Trophoblast cell (in vitro differentiated cells and primary cell): ENCODE measurements around the gene NEK3.

Experiments used
- DNase-seq, 2 donors: peaks; one replicate each; pipeline ENCODE4 v3.0.0-alpha.2; 2016
- H2AFZ ChIP-seq: 2 replicates; pipeline ENCODE4 v1.6.1; 2013; ENCODE audit warnings: low read length, moderate library complexity, mild to moderate bottlenecking; ENCODE audit not compliant: insufficient read depth, poor library complexity
- H2AK5ac ChIP-seq: 2 replicates; pipeline ENCODE4 v1.6.1; 2013; ENCODE audit warnings: mild to moderate bottlenecking, low read length
- H2BK120ac ChIP-seq: 2 replicates; pipeline ENCODE4 v1.6.1; 2013; ENCODE audit warnings: low read length, mild to moderate bottlenecking, moderate library complexity; ENCODE audit not compliant: insufficient read depth, poor library complexity
- H2BK12ac ChIP-seq: 2 replicates; pipeline ENCODE4 v1.6.1; 2013; ENCODE audit warnings: mild to moderate bottlenecking, low read length, moderate library complexity
- H2BK5ac ChIP-seq: 2 replicates; pipeline ENCODE4 v1.6.1; 2013; ENCODE audit warnings: low read length, low read depth, moderate library complexity, mild to moderate bottlenecking; ENCODE audit not compliant: poor library complexity
- H3K14ac ChIP-seq: 2 replicates; pipeline ENCODE4 v1.6.1; 2013; ENCODE audit warnings: mild to moderate bottlenecking, low read length
- H3K18ac ChIP-seq: 2 replicates; pipeline ENCODE4 v1.6.1; 2013; ENCODE audit warnings: mild to moderate bottlenecking, low read length
- H3K23ac ChIP-seq: 2 replicates; pipeline ENCODE4 v1.6.1; 2013; ENCODE audit warnings: low read length
- H3K27ac ChIP-seq: 2 replicates; pipeline ENCODE4 v1.5.1; 2013; ENCODE audit warnings: low read depth, mild to moderate bottlenecking, inconsistent platforms, low read length, moderate library complexity
- H3K27me3 ChIP-seq: 2 replicates; pipeline ENCODE4 v1.6.1; 2013; ENCODE audit warnings: inconsistent platforms, mild to moderate bottlenecking, low read length, moderate library complexity; ENCODE audit not compliant: insufficient read depth
- H3K36me3 ChIP-seq, 2 experiments: 1 replicate in 1 of 2; 2 replicates in 1 of 2; pipeline ENCODE4 v1.6.1; 2013; ENCODE audit warnings: low read length in 2 of 2, mild to moderate bottlenecking in 2 of 2, moderate library complexity in 1 of 2; ENCODE audit not compliant: insufficient read depth in 2 of 2, control insufficient read depth in 1 of 2
- H3K4ac ChIP-seq: 2 replicates; pipeline ENCODE4 v1.6.1; 2013; ENCODE audit warnings: low read depth, mild to moderate bottlenecking, low read length, moderate library complexity
- H3K4me1 ChIP-seq, 2 experiments: 1 replicate in 1 of 2; 2 replicates in 1 of 2; pipeline ENCODE4 v1.6.1; 2013; ENCODE audit warnings: low read length in 2 of 2, mild to moderate bottlenecking in 2 of 2, moderate library complexity in 1 of 2; ENCODE audit not compliant: insufficient read depth in 2 of 2, control insufficient read depth in 1 of 2
- H3K4me2 ChIP-seq: 2 replicates; pipeline ENCODE4 v1.6.1; 2013; ENCODE audit warnings: inconsistent platforms, mild to moderate bottlenecking, low read length, moderate library complexity
- H3K4me3 ChIP-seq: 2 replicates; pipeline ENCODE4 v1.5.1; 2013; ENCODE audit warnings: mild to moderate bottlenecking, low read depth, low read length, inconsistent platforms
- H3K79me1 ChIP-seq: one replicate; pipeline ENCODE4 v1.6.1; 2013; ENCODE audit warnings: low read length
- H3K79me2 ChIP-seq: 2 replicates; pipeline ENCODE4 v1.6.1; 2013; ENCODE audit warnings: low read length, mild to moderate bottlenecking; ENCODE audit not compliant: control insufficient read depth, insufficient read depth, poor library complexity
- H3K9ac ChIP-seq: 2 replicates; pipeline ENCODE4 v1.6.1; 2013; ENCODE audit warnings: mild to moderate bottlenecking, low read length
- H3K9me3 ChIP-seq: 2 replicates; pipeline ENCODE4 v1.6.1; 2013; ENCODE audit warnings: low read depth, mild to moderate bottlenecking, control low read depth, inconsistent platforms, low read length; ENCODE audit not compliant: insufficient read depth
- H4K12ac ChIP-seq: 2 replicates; pipeline ENCODE4 v1.6.1; 2013; ENCODE audit warnings: low read depth, mild to moderate bottlenecking, low read length, moderate library complexity
- H4K8ac ChIP-seq: 2 replicates; pipeline ENCODE4 v1.6.1; 2013; ENCODE audit warnings: low read depth, mild to moderate bottlenecking, low read length, moderate library complexity
- H4K91ac ChIP-seq: one replicate; pipeline ENCODE4 v1.6.1; 2013; ENCODE audit warnings: low read depth, mild to moderate bottlenecking, low read length, moderate library complexity
- WGBS: extraction: QIAGEN DNeasy Blood & Tissue Kit; methylation state at CpG from one replicate; pipeline ENCODE4 v1.1.7; 2013; ENCODE audit warnings: missing lambda C conversion rate; ENCODE audit not compliant: insufficient read length, insufficient coverage; ENCODE audit errors: extremely low coverage; 5-methylcytosine and 5-hydroxymethylcytosine counted together

NEK3 gene

DNA sequence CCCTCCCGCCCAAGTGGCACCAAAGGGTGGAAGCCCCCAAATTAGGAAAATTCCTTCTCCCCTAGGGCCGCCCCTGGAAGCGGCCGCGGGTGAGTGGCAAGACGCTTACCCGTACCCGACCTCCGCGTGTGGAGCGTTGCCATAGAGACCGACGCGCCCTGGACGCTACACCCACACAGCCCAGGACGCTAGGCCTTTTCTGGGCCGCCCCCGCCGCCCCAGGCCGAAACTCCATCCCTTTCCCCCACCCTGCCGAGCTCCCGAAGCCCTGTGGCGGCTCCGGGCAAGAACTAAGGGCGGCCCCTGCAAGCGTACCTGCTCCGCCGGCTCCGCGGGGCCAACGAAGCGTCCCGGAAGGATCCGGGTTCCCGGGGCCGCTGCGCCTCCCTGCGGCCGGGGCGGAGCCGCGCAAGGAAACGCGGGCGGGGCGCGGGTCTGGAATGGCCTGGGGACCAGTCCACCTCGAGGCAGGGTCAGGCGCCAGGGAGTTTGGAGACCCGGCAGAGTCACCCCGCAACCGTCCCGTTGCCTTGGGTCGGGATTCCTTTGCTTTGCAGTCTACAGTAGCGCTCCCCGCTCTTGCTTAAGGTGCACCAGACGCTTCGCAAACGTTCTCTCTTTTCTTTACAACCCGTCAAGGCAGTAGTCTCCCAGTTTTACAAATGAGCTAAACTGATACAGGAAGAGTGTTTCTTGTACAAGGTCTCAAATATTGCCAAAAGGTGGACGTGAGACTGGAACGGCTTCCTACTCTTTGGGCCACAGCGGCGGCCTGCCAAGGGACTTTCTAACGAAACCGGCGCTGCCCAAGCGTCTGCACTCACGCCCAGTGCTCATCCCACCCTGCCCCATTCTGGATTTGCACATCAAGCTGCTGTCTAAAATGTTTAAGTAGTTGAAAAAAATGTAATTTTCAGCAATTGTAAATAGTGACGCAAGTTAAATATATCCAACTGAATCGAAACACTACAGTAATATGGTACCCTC is 30.4 kb downstream of the NEK3 start, which contains the start of gene NEK5:
Gene NEK5 (minus strand): TSS at position 360 of the 987 bp plus-strand sequence. CDS start 1,591 bp downstream, outside the sequence.
- H3K4me2 ChIP-seq, result peak within 1 kb of the TSS; percentile 97
- no peak within 1 kb of the TSS for H2AK5ac ChIP-seq
- H2BK120ac ChIP-seq, result no peak within 1 kb of the TSS
- H3K36me3 ChIP-seq, result peaks cover 4 to 12% of the 10 kb centered on the region in 2 experiments
- H4K8ac ChIP-seq, result peak within 1 kb of the TSS; percentile 82
- H3K23ac ChIP-seq, result no peak within 1 kb of the TSS
- H3K27me3 ChIP-seq, result no peaks in the 10 kb centered on the region
- peak within 1 kb of the TSS; percentile 78 for H3K4me3 ChIP-seq
- H3K4me1 ChIP-seq, result peaks cover 3 to 5% of the 10 kb centered on the region in 2 experiments
- H3K79me1 ChIP-seq, result no peaks in the 10 kb centered on the region
- no peak within 1 kb of the TSS for H3K18ac ChIP-seq
- no peak within 1 kb of the TSS for H3K27ac ChIP-seq
- WGBS, result no CpG with 5 or more reads among the region's 71 CpGs
- no peak within 1 kb of the TSS for H4K12ac ChIP-seq
- H2BK5ac ChIP-seq, result no peak within 1 kb of the TSS
- H2BK12ac ChIP-seq, result peak within 1 kb of the TSS; percentile 74
- no peaks in the 10 kb centered on the region for H3K79me2 ChIP-seq
- H3K4ac ChIP-seq, result no peak within 1 kb of the TSS
- peak within 1 kb of the TSS; percentile 72 for H3K14ac ChIP-seq
- no peak within 1 kb of the TSS for H3K9ac ChIP-seq
- no peak within 1 kb of the TSS for H4K91ac ChIP-seq
- H3K9me3 ChIP-seq, result no peaks in the 10 kb centered on the region
- peak; percentile 67 to 85 for DNase-seq
- peak within 1 kb of the TSS; percentile 69 for H2AFZ ChIP-seq

GRCh38 chr13:52127783-52128702 is 31.4 kb downstream of the NEK3 start:
- H3K14ac ChIP-seq, result no peak overlapping the region
- H3K18ac ChIP-seq, result no peak overlapping the region
- peaks cover 3 to 5% of the 10 kb centered on the region in 2 experiments for H3K4me1 ChIP-seq
- no peak overlapping the region for H2BK5ac ChIP-seq
- no peaks in the 10 kb centered on the region for H3K9me3 ChIP-seq
- no peaks in the 10 kb centered on the region for H3K27me3 ChIP-seq
- no peak overlapping the region for H3K27ac ChIP-seq
- peak overlapping the region; percentile 78 for H3K4me3 ChIP-seq
- peak overlapping the region; percentile 39 for H2AFZ ChIP-seq
- no peak overlapping the region for H3K9ac ChIP-seq
- H3K79me2 ChIP-seq, result no peaks in the 10 kb centered on the region
- H3K4me2 ChIP-seq, result peak overlapping the region; percentile 97
- H2AK5ac ChIP-seq, result no peak overlapping the region
- H2BK120ac ChIP-seq, result no peak overlapping the region
- H3K79me1 ChIP-seq, result no peaks in the 10 kb centered on the region
- no peak overlapping the region for H3K23ac ChIP-seq
- H4K91ac ChIP-seq, result no peak overlapping the region
- no peak overlapping the region for H4K12ac ChIP-seq
- peaks cover 3 to 8% of the 10 kb centered on the region in 2 experiments for H3K36me3 ChIP-seq
- H4K8ac ChIP-seq, result no peak overlapping the region
- no CpG with 5 or more reads among the region's 33 CpGs for WGBS
- H3K4ac ChIP-seq, result no peak overlapping the region
- peak; percentile 56 to 86 for DNase-seq
- H2BK12ac ChIP-seq, result no peak overlapping the region

DNA sequence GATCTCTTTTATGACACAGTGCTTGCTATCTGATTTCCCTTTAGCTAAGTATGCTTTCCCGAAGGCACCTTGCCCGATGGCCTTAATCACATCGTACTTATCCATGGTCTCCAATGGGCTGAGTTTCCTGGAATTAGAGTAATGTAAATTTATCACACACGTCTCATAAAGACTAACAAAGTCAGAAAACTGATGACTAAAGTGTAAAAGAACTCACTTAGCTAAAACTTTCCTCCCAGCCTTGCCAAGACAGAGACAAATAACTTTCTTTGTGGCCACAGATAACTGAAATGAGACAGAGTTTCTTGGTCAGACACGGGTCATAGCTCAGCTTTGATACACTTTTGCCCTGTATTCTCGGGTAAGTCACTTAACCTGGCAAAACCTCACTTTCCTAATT is 32.0 kb downstream of the NEK3 start:
- H4K91ac ChIP-seq, result no peak overlapping the region
- H2BK5ac ChIP-seq, result no peak overlapping the region
- H3K18ac ChIP-seq, result no peak overlapping the region
- no peak overlapping the region for H4K8ac ChIP-seq
- H2AFZ ChIP-seq, result no peak overlapping the region
- no peak overlapping the region for H2BK120ac ChIP-seq
- no peak overlapping the region for H3K27ac ChIP-seq
- WGBS, result no CpG with 5 or more reads among the region's 6 CpGs
- H3K4me1 ChIP-seq, result peaks cover 3 to 5% of the 10 kb centered on the region in 2 experiments
- H3K23ac ChIP-seq, result no peak overlapping the region
- no peak overlapping the region for H4K12ac ChIP-seq
- peaks cover 3 to 6% of the 10 kb centered on the region in 2 experiments for H3K36me3 ChIP-seq
- peak overlapping the region; percentile 97 for H3K4me2 ChIP-seq
- H3K9me3 ChIP-seq, result no peaks in the 10 kb centered on the region
- H3K79me1 ChIP-seq, result no peaks in the 10 kb centered on the region
- H3K4me3 ChIP-seq, result no peak overlapping the region
- no peak overlapping the region for H3K9ac ChIP-seq
- no peak overlapping the region for H3K4ac ChIP-seq
- H2AK5ac ChIP-seq, result no peak overlapping the region
- no peak overlapping the region for H3K14ac ChIP-seq
- no peaks in the 10 kb centered on the region for H3K27me3 ChIP-seq
- no peak overlapping the region for H2BK12ac ChIP-seq
- no peak for DNase-seq
- H3K79me2 ChIP-seq, result no peaks in the 10 kb centered on the region

DNA sequence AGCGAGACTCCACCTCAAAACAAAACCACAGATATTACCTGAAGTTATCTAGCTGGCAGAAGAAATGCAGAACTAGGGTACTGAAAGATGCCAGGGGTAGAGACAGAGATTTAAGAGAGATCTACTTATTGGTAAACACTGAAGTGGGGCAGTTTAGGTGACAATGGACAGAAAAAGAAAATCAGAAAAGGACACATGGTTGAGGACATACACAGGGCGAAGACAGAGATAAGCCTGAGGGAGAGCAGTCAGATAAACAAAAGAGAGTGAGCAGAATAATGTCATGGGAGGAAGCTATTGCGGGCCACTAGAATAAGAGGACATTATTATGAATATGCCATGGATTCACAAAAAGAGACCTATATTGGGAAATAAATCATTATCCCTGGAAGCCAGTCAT is 33.9 kb downstream of the NEK3 start:
- Histone ChIP-seq H3K9me3 (no peaks in the 10 kb centered on the region), H3K23ac (no peak overlapping the region), H2AFZ (no peak overlapping the region), H3K9ac (no peak overlapping the region), H3K4me3 (no peak overlapping the region), H3K18ac (no peak overlapping the region), H3K14ac (no peak overlapping the region), H4K91ac (no peak overlapping the region), H3K27me3 (no peaks in the 10 kb centered on the region), H3K4ac (no peak overlapping the region), H2AK5ac (no peak overlapping the region), H3K27ac (no peak overlapping the region), H3K4me1 (peaks cover 3 to 5% of the 10 kb centered on the region in 2 experiments), H4K12ac (no peak overlapping the region), H3K79me2 (no peaks in the 10 kb centered on the region), H3K36me3 (no peaks in the 10 kb centered on the region), H3K79me1 (no peaks in the 10 kb centered on the region), H4K8ac (no peak overlapping the region), H2BK12ac (no peak overlapping the region), H2BK120ac (no peak overlapping the region), H3K4me2 (no peak overlapping the region), H2BK5ac (no peak overlapping the region)
- WGBS, result no CpG with 5 or more reads among the region's 3 CpGs
- DNase-seq, result no peak
